MCF 10A (cell line): ENCODE data around the gene CAPZB. TPM values are rescaled to one million over a fixed set of nuclear protein-coding genes. Genes with fewer than 3 reads are reported as not detected.

Source experiments
- BruUV-seq: library from RNA; stranded (reverse); fragments of 400-500 nt; replicated peaks from 2 replicates; lab custom pipeline; 2021; lab: Mats Ljungman, UMichigan
- CTCF ChIA-PET: fragments of 300-600 bp; sonication (Branson Sonifier 250); formaldehyde crosslinking; extraction: SDS; loops from one replicate; lab custom pipeline; 2021; ENCODE audit warnings: antibody characterized with exemption, inconsistent platforms; lab: Yijun Ruan, JAX
- POLR2A ChIA-PET: fragments of 300-600, 350-650 bp; sonication (Branson Sonifier 250); formaldehyde crosslinking; extraction: SDS; loops from one replicate; lab custom pipeline; 2020; ENCODE audit warnings: antibody characterized with exemption, inconsistent platforms; lab: Yijun Ruan, JAX
- DNase-seq: peaks from one replicate; pipeline ENCODE4 v3.0.0-alpha.2; 2018; ENCODE audit not compliant: unreplicated experiment
- H3K27ac Mint-ChIP-seq: one replicate; pipeline ENCODE4 v1.8.0; 2022; ENCODE audit warnings: mild to moderate bottlenecking, low read depth, mixed read lengths; ENCODE audit not compliant: unreplicated experiment
- H3K27me3 Mint-ChIP-seq: one replicate; pipeline ENCODE4 v1.8.0; 2022; ENCODE audit warnings: mixed read lengths; ENCODE audit not compliant: insufficient read depth, unreplicated experiment
- H3K36me3 Mint-ChIP-seq: one replicate; pipeline ENCODE4 v1.8.0; 2022; ENCODE audit warnings: mild to moderate bottlenecking, moderate library complexity, mixed read lengths; ENCODE audit not compliant: insufficient read depth, unreplicated experiment
- H3K4me1 Mint-ChIP-seq: one replicate; pipeline ENCODE4 v1.8.0; 2022; ENCODE audit warnings: mixed read lengths; ENCODE audit not compliant: insufficient read depth, unreplicated experiment
- H3K4me3 Mint-ChIP-seq: one replicate; pipeline ENCODE4 v1.8.0; 2022; ENCODE audit warnings: mild to moderate bottlenecking, moderate library complexity, mixed read lengths; ENCODE audit not compliant: unreplicated experiment
- H3K9me3 Mint-ChIP-seq: one replicate; pipeline ENCODE4 v1.8.0; 2022; ENCODE audit warnings: mixed read lengths; ENCODE audit not compliant: unreplicated experiment
- intact Hi-C: fragments of 100-400 bp; cut with micrococcal nuclease; formaldehyde crosslinking; loops from 2 replicates; pipeline ENCODE4 v1.14.1; 2022
- total RNA-seq: library from RNA; stranded (reverse); gene quantifications from 2 replicates; pipeline ENCODE4 v1.2.3, GENCODE V29; 2022
- TF ChIP-seq, protein P1 (sequence below): fragments of 200-600 bp; IDR thresholded peaks from one replicate; pipeline ENCODE4 v1.8.0; 2022; ENCODE audit warnings: antibody characterized with exemption, mild to moderate bottlenecking; ENCODE audit not compliant: unreplicated experiment

CAPZB gene
- total RNA-seq, 1 experiment from 2014 or later: 252 TPM

DNA sequence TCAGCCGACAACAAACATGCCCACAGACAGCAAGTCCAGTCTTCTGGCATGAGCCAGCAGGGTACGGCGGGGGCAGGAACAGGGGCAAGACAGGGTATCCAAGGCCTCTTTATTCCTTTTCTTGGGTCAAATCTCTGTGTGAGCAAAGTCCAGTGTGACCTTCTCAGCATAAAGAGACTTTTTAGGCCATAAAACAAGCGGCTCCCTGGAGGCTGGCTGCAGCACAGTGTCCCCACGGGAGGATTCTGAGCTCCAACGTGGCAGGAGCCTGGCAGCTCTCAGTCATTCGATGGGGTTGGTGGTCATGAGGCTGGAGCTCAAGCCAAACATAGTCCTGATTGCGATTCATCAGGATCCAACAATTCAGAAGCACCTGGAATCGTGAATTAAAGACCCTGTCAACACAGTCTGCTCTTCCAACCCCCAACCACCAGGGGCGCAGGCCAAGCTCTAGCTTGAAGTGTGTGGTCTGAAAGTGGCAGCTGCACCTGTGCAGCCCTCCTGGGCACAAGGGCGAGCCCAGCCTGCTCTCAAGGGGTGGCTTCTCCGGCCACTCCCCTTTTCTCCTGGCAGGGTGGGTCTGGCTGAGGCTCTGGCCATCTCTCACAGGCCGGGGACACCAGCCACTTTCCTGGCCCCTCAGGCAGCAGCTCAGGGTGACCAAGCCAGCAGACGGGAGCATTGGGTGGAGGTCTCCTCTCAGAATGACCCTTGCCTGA is 111.1 kb downstream of the CAPZB start:
- ChIA-PET CTCF (interaction anchor here (0.9 to 1.3 kb wide), 5 partner anchors 10 to 114 kb away, joined by 3 to 5 read pairs (median 4); no protein-coding TSS in a partner anchor), POLR2A (interaction anchor here (1.6 kb wide), 1 partner anchor 62 kb away, joined by 4 read pairs; no protein-coding TSS in a partner anchor)
- peaks cover 16% of the 10 kb centered on the region for H3K36me3 Mint-ChIP-seq
- no peak overlapping the region for H3K27ac Mint-ChIP-seq
- H3K9me3 Mint-ChIP-seq: no peaks in the 10 kb centered on the region
- H3K4me3 Mint-ChIP-seq: no peak overlapping the region
- BruUV-seq: no TSS peak
- H3K27me3 Mint-ChIP-seq: no peaks in the 10 kb centered on the region
- intact Hi-C loops: no loop called here
- H3K4me1 Mint-ChIP-seq: no peaks in the 10 kb centered on the region
- DNase-seq: no peak
- TF ChIP-seq, protein P1, sequence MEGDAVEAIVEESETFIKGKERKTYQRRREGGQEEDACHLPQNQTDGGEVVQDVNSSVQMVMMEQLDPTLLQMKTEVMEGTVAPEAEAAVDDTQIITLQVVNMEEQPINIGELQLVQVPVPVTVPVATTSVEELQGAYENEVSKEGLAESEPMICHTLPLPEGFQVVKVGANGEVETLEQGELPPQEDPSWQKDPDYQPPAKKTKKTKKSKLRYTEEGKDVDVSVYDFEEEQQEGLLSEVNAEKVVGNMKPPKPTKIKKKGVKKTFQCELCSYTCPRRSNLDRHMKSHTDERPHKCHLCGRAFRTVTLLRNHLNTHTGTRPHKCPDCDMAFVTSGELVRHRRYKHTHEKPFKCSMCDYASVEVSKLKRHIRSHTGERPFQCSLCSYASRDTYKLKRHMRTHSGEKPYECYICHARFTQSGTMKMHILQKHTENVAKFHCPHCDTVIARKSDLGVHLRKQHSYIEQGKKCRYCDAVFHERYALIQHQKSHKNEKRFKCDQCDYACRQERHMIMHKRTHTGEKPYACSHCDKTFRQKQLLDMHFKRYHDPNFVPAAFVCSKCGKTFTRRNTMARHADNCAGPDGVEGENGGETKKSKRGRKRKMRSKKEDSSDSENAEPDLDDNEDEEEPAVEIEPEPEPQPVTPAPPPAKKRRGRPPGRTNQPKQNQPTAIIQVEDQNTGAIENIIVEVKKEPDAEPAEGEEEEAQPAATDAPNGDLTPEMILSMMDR: no peak

DNA sequence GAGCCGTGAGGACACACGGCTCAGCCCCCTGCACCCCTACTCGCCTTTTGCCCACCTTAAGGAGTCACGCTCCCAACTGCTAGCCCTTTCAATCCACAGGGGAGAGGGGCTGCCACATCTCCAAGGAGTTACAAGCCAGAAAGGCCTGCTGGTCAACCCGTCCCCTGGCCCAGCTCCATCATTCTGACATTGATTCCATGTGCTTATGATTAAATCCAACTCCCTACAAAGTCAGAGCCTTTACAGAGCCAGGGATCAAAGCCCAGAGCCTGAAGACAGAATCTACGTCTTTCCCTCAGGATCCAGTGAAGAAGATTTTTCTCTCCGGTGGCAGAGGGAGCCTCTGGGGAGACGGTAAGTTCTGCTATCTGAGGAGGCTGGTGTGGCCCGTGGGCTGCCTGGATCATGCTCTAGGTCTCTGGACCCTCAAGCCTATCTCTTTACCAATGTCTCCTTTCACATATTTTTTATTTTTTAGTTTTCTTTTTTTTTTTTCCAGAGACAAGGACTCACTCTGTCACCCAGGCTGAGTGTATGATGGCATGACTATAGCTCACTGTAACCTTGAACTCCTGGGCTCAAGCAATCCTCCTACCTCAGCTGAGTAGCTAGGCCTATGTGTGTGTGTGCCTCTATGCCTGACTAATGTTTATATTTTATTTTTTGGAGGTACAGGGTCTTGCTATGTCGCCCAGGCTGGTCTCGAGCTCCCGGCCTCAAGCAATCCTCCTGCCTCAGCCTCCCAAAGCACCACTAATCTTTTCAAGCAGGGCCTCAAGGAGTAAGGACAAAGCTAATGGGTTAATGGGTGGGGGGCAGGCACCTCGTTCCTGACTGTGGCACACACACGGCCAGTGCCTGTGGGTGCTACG is 111.9 kb downstream of the CAPZB start:
- no peak overlapping the region for H3K4me3 Mint-ChIP-seq
- DNase-seq: no peak
- no peaks in the 10 kb centered on the region for H3K9me3 Mint-ChIP-seq
- no peaks in the 10 kb centered on the region for H3K27me3 Mint-ChIP-seq
- ChIA-PET CTCF (interaction anchor here (0.9 to 1.3 kb wide), 4 partner anchors 9 to 115 kb away, joined by 3 to 5 read pairs (median 4); no protein-coding TSS in a partner anchor), POLR2A (interaction anchor here (0.6 to 1.6 kb wide), 3 partner anchors 18 to 200 kb away, joined by 3 to 4 read pairs (median 3); no protein-coding TSS in a partner anchor)
- H3K27ac Mint-ChIP-seq: no peak overlapping the region
- no TSS peak for BruUV-seq
- H3K36me3 Mint-ChIP-seq: peaks cover 22% of the 10 kb centered on the region
- TF ChIP-seq, protein P1: no peak
- intact Hi-C loops: no loop called here
- no peaks in the 10 kb centered on the region for H3K4me1 Mint-ChIP-seq

DNA sequence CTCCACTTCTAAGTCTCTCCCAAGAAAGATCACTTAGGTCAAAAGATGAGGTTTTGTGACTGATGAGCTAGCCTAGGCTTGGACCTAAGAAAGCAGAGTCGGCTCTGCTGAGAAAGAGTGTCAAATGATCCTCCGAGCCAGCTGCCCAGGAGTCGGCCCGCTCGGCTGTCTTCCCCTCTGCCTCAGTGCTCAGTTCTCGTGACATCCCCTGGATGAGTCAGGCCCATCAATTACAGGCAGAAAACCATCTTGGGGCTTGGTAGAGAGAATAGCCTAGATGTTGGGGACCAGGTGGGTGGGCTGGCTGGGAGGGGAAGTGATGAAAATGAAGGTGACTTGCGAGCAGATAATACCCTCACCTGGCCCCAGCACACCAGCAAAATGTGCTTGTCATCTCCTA is 112.7 kb downstream of the CAPZB start:
- intact Hi-C loops: no loop called here
- Mint-ChIP-seq H3K4me1 (no peaks in the 10 kb centered on the region), H3K36me3 (peaks cover 22% of the 10 kb centered on the region), H3K27ac (no peak overlapping the region), H3K27me3 (no peaks in the 10 kb centered on the region), H3K4me3 (no peak overlapping the region), H3K9me3 (no peaks in the 10 kb centered on the region)
- no peak for DNase-seq
- no TSS peak for BruUV-seq
- POLR2A ChIA-PET: interaction anchor here (0.8 to 1.6 kb wide), 2 partner anchors 19 to 64 kb away, joined by 3 to 4 read pairs; no protein-coding TSS in a partner anchor
- CTCF ChIA-PET: interaction anchor here (1.3 kb wide), 1 partner anchor 116 kb away, joined by 3 read pairs; no protein-coding TSS in a partner anchor
- TF ChIP-seq, protein P1: no peak

DNA sequence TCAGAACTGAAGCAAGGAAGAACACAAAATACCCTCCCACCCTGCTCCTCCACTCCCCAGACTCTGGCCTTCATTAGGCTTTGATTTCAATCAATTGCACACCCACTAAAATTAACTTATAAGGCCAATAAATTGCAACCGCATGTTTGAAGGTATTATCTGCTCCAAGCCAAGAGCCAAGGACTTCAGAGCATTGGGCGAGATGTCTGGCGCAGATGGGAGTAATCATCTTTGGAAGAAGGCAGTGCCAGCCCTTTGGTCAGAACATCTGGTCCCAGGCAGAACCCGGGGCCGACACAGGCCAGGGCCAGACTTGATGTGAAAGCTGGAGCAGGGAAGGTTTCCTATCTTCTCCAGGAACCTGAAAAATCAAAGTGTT is 113.2 kb downstream of the CAPZB start:
- Mint-ChIP-seq H3K4me1 (no peaks in the 10 kb centered on the region), H3K27me3 (no peaks in the 10 kb centered on the region), H3K36me3 (peaks cover 22% of the 10 kb centered on the region), H3K9me3 (no peaks in the 10 kb centered on the region), H3K27ac (no peak overlapping the region), H3K4me3 (no peak overlapping the region)
- DNase-seq: no peak
- ChIA-PET POLR2A (no interaction called here), CTCF (no interaction called here)
- no TSS peak for BruUV-seq
- intact Hi-C loops: no loop called here
- TF ChIP-seq, protein P1: no peak
